H9 (cell line): ENCODE data around the gene SAV1. TPM values are rescaled to one million over a fixed set of nuclear protein-coding genes. Genes with fewer than 3 reads are reported as not detected.

Experiments
- DNase-seq: peaks from one replicate; pipeline ENCODE4 v3.0.0-alpha.2; 2017
- H2AFZ ChIP-seq: one replicate; pipeline ENCODE4 v1.6.1; 2013; ENCODE audit warnings: mild to moderate bottlenecking, low read length, control low read depth, moderate library complexity
- H2AK5ac ChIP-seq: 2 replicates; pipeline ENCODE4 v1.6.1; 2013; ENCODE audit warnings: low read length, control low read depth, mixed read lengths; ENCODE audit not compliant: insufficient read length
- H2BK120ac ChIP-seq: one replicate; pipeline ENCODE4 v1.6.1; 2013; ENCODE audit warnings: low read depth, mild to moderate bottlenecking, low read length, control low read depth, inconsistent platforms; ENCODE audit not compliant: poor library complexity, severe bottlenecking
- H2BK12ac ChIP-seq: 2 replicates; pipeline ENCODE4 v1.6.1; 2013; ENCODE audit warnings: low read length, control low read depth, mixed read lengths, low read depth; ENCODE audit not compliant: insufficient read length
- H2BK15ac ChIP-seq: 2 replicates; pipeline ENCODE4 v1.6.1; 2013; ENCODE audit warnings: low read depth, low read length, control low read depth
- H2BK20ac ChIP-seq: one replicate; pipeline ENCODE4 v1.6.1; 2013; ENCODE audit warnings: low read depth, mild to moderate bottlenecking, low read length, control low read depth, inconsistent platforms; ENCODE audit not compliant: poor library complexity, severe bottlenecking
- H2BK5ac ChIP-seq: 2 replicates; pipeline ENCODE4 v1.6.1; 2013; ENCODE audit warnings: low read length, control low read depth, mixed read lengths; ENCODE audit not compliant: insufficient read length
- H3K14ac ChIP-seq: 2 replicates; pipeline ENCODE4 v1.6.1; 2013; ENCODE audit warnings: low read length, control low read depth; ENCODE audit not compliant: insufficient read depth
- H3K18ac ChIP-seq: 2 replicates; pipeline ENCODE4 v1.6.1; 2013; ENCODE audit warnings: low read depth, mild to moderate bottlenecking, mixed read lengths, low read length, control low read depth; ENCODE audit not compliant: insufficient read length
- H3K23ac ChIP-seq: 2 replicates; pipeline ENCODE4 v1.6.1; 2013; ENCODE audit warnings: low read length, control low read depth, mixed read lengths, low read depth; ENCODE audit not compliant: insufficient read length
- H3K23me2 ChIP-seq: 2 replicates; pipeline ENCODE4 v1.6.1; 2013; ENCODE audit warnings: low read depth, mild to moderate bottlenecking, mixed read lengths, low read length, control low read depth; ENCODE audit not compliant: insufficient read length, poor library complexity, severe bottlenecking
- H3K27ac ChIP-seq: 2 replicates; pipeline ENCODE4 v1.5.1; 2013; ENCODE audit warnings: low read length, control low read depth, mixed read lengths, low read depth; ENCODE audit not compliant: insufficient read length
- H3K27me3 ChIP-seq: 2 replicates; pipeline ENCODE4 v1.6.1; 2013; ENCODE audit warnings: low read length, control low read depth, inconsistent platforms; ENCODE audit not compliant: insufficient read depth
- H3K4ac ChIP-seq: 2 replicates; pipeline ENCODE4 v1.6.1; 2013; ENCODE audit warnings: low read depth, mild to moderate bottlenecking, control low read depth, inconsistent platforms, low read length, moderate library complexity
- H3K4me1 ChIP-seq: 2 replicates; pipeline ENCODE4 v1.6.1; 2013; ENCODE audit warnings: low read length, control low read depth, inconsistent platforms; ENCODE audit not compliant: insufficient read depth
- H3K4me2 ChIP-seq: 2 replicates; pipeline ENCODE4 v1.6.1; 2013; ENCODE audit warnings: low read length, control low read depth, mixed read lengths; ENCODE audit not compliant: insufficient read length, insufficient read depth
- H3K56ac ChIP-seq: 2 replicates; pipeline ENCODE4 v1.6.1; 2013; ENCODE audit warnings: low read depth, mild to moderate bottlenecking, mixed read lengths, low read length, control low read depth; ENCODE audit not compliant: insufficient read length
- H3K79me1 ChIP-seq: 2 replicates; pipeline ENCODE4 v1.6.1; 2013; ENCODE audit warnings: low read depth, mild to moderate bottlenecking, moderate library complexity, low read length, control low read depth, inconsistent platforms; ENCODE audit not compliant: insufficient read depth, poor library complexity, severe bottlenecking
- H3K79me2 ChIP-seq: 2 replicates; pipeline ENCODE4 v1.6.1; 2013; ENCODE audit warnings: low read length, control low read depth, inconsistent platforms; ENCODE audit not compliant: insufficient read depth
- H3K9ac ChIP-seq: 2 replicates; pipeline ENCODE4 v1.6.1; 2013; ENCODE audit warnings: low read length, control low read depth, mixed read lengths; ENCODE audit not compliant: insufficient read length; ENCODE audit errors: extremely low read depth
- H3K9me3 ChIP-seq: one replicate; pipeline ENCODE4 v1.6.1; 2013; ENCODE audit warnings: low read depth, low read length, inconsistent platforms; ENCODE audit not compliant: control insufficient read depth
- H3T11ph ChIP-seq: one replicate; pipeline ENCODE4 v1.6.1; 2013; ENCODE audit warnings: mild to moderate bottlenecking, low read length, control low read depth, inconsistent platforms
- H4K20me1 ChIP-seq: one replicate; pipeline ENCODE4 v1.6.1; 2013; ENCODE audit not compliant: control insufficient read depth, insufficient read length, insufficient read depth
- H4K5ac ChIP-seq: 2 replicates; pipeline ENCODE4 v1.6.1; 2013; ENCODE audit warnings: low read depth, mild to moderate bottlenecking, mixed read lengths, low read length, control low read depth; ENCODE audit not compliant: insufficient read length
- H4K8ac ChIP-seq: replicated peaks from 2 replicates; pipeline ENCODE4 v1.6.1; 2013; ENCODE audit warnings: low read length, control low read depth, mixed read lengths, low read depth; ENCODE audit not compliant: insufficient read length
- H4K91ac ChIP-seq: 2 replicates; pipeline ENCODE4 v1.6.1; 2013; ENCODE audit warnings: low read depth, mild to moderate bottlenecking, moderate library complexity, mixed read lengths, low read length, control low read depth; ENCODE audit not compliant: insufficient read length
- H3K27ac Mint-ChIP-seq, 3 experiments: 2 replicates in 2 of 3; 3 replicates in 1 of 3; pipeline ENCODE4 v1.8.0; 2020 to 2021; ENCODE audit warnings: mixed read lengths in 3 of 3, mild to moderate bottlenecking in 1 of 3, moderate library complexity in 1 of 3
- H3K27me3 Mint-ChIP-seq: 2 replicates; pipeline ENCODE4 v1.8.0; 2021; ENCODE audit warnings: low read depth, mild to moderate bottlenecking, moderate library complexity, mixed read lengths
- H3K36me3 Mint-ChIP-seq, 3 experiments: 2 replicates in 2 of 3; 3 replicates in 1 of 3; pipeline ENCODE4 v1.8.0; 2020 to 2021; ENCODE audit warnings: low read depth in 3 of 3, mixed read lengths in 3 of 3; ENCODE audit not compliant: insufficient read depth in 1 of 3
- H3K4me1 Mint-ChIP-seq, 2 experiments: 2 replicates each; pipeline ENCODE4 v1.8.0; 2020; ENCODE audit warnings: mixed read lengths in 2 of 2
- H3K4me3 Mint-ChIP-seq, 2 experiments: 2 replicates in 1 of 2; 3 replicates in 1 of 2; pipeline ENCODE4 v1.8.0; 2020 to 2021; ENCODE audit warnings: mild to moderate bottlenecking in 2 of 2, mixed read lengths in 2 of 2, moderate library complexity in 1 of 2
- H3K9me3 Mint-ChIP-seq, 2 experiments: 2 replicates in 1 of 2; 3 replicates in 1 of 2; pipeline ENCODE4 v1.8.0; 2020; ENCODE audit warnings: mild to moderate bottlenecking in 2 of 2, mixed read lengths in 2 of 2, moderate library complexity in 1 of 2
- CTCF ChIP-seq: fragments of 200-600 bp; sonication (generic); conservative IDR thresholded peaks from 3 replicates; pipeline ENCODE4 v1.8.0; 2021; ENCODE audit warnings: antibody characterized with exemption, mild to moderate bottlenecking
- WGBS: extraction: QIAGEN DNeasy Blood & Tissue Kit; methylation state at CpG from one replicate; pipeline ENCODE4 v1.1.7; 2013; ENCODE audit warnings: missing lambda C conversion rate, low lambda C conversion rate, mixed read lengths; ENCODE audit not compliant: insufficient read length; ENCODE audit errors: extremely low coverage; 5-methylcytosine and 5-hydroxymethylcytosine counted together
- total RNA-seq: library from RNA; stranded (reverse); gene quantifications from 2 replicates; pipeline ENCODE4 v1.2.1, GENCODE V29; 2021

The SAV1 gene
- total RNA-seq, 1 experiment from 2014 or later, result 57.3 TPM

- Histone ChIP-seq H3T11ph (no peak overlapping the region), H3K27ac (no peak overlapping the region), H2AK5ac (no peak overlapping the region), H3K4ac (no peak overlapping the region), H2BK20ac (no peak overlapping the region), H3K23me2 (no peaks in the 10 kb centered on the region), H4K91ac (no peak overlapping the region), H2AFZ (no peak overlapping the region), H3K4me2 (no peak overlapping the region), H3K9me3 (no peaks in the 10 kb centered on the region), H3K14ac (no peak overlapping the region), H3K23ac (no peak overlapping the region), H2BK120ac (no peak overlapping the region), H2BK15ac (no peak overlapping the region), H3K18ac (no peak overlapping the region), H3K79me1 (no peaks in the 10 kb centered on the region), H3K56ac (no peak overlapping the region), H4K8ac (no peak overlapping the region), H4K20me1 (no peaks in the 10 kb centered on the region), H3K27me3 (no peaks in the 10 kb centered on the region), H3K79me2 (no peaks in the 10 kb centered on the region), H3K4me1 (no peaks in the 10 kb centered on the region), H3K9ac (no peak overlapping the region), H2BK5ac (no peak overlapping the region), H4K5ac (no peak overlapping the region), H2BK12ac (no peak overlapping the region)
- DNase-seq, result no peak
- Mint-ChIP-seq H3K9me3 (no peaks in the 10 kb centered on the region), H3K4me1 (no peaks in the 10 kb centered on the region), H3K27ac (no peak overlapping the region), H3K36me3 (no peaks in the 10 kb centered on the region), H3K27me3 (no peaks in the 10 kb centered on the region), H3K4me3 (no peak overlapping the region)
- TF ChIP-seq CTCF, result no peak
- no CpG with 5 or more reads among the region's 2 CpGs for WGBS
Measured at GRCh38 chr14:50615552-50615951, 52.6 kb downstream of the SAV1 start.
